Measurements from ENCODE around the gene TMEM238L. TPM values are rescaled to one million over a fixed set of nuclear protein-coding genes. Genes with fewer than 3 reads are reported as not detected.

TMEM238L gene
- total RNA-seq, 1 experiment from 2014 or later = not detected

GRCh38 chr17:10802496-10803284 is 1.2 kb downstream of the TMEM238L start:
- H2BK20ac ChIP-seq (ENCODE audit: low read depth, low read length, poor library complexity, severe bottlenecking) = no peak overlapping the region
- Mint-ChIP-seq H3K36me3 (ENCODE audit: insufficient read depth in 1 of 3, low read depth in 3 of 3) (no peaks in the 10 kb centered on the region), H3K9me3 (no peaks in the 10 kb centered on the region), H3K27me3 (ENCODE audit: low read depth) (peaks cover 1% of the 10 kb centered on the region; the same call in 1 of the 2 replicates), H3K4me1 (peaks cover 18 to 23% of the 10 kb centered on the region in 2 experiments), H3K27ac (no peak overlapping the region), H3K4me3 (no peak overlapping the region)
- no peak overlapping the region for H2BK120ac ChIP-seq (ENCODE audit: low read depth, low read length, poor library complexity, severe bottlenecking)
- no peak overlapping the region for H3T11ph ChIP-seq (ENCODE audit: low read length)
- no peak overlapping the region for H3K18ac ChIP-seq (ENCODE audit: insufficient read length, low read depth, low read length)
- H3K79me2 ChIP-seq (ENCODE audit: insufficient read depth, low read length) = no peaks in the 10 kb centered on the region
- H3K27ac ChIP-seq (ENCODE audit: insufficient read length, low read depth, low read length) = no peak overlapping the region
- no peaks in the 10 kb centered on the region for H3K23me2 ChIP-seq (ENCODE audit: insufficient read length, low read depth, low read length, poor library complexity, severe bottlenecking)
- peaks cover under 1% of the 10 kb centered on the region; the same call in 1 of the 2 replicates for H3K4me1 ChIP-seq (ENCODE audit: insufficient read depth, low read length)
- no peaks in the 10 kb centered on the region for H3K27me3 ChIP-seq (ENCODE audit: insufficient read depth, low read length)
- no peak overlapping the region for H3K4ac ChIP-seq (ENCODE audit: low read depth, low read length)
- TF ChIP-seq CTCF (conservative IDR thresholded peaks at IDR 0.05) = no peak
- no peak overlapping the region for H3K9ac ChIP-seq (ENCODE audit: extremely low read depth, insufficient read length, low read length)
- no peaks in the 10 kb centered on the region for H4K20me1 ChIP-seq (ENCODE audit: control insufficient read depth, insufficient read depth, insufficient read length)
- H4K5ac ChIP-seq (ENCODE audit: insufficient read length, low read depth, low read length) = no peak overlapping the region
- no peak overlapping the region for H4K91ac ChIP-seq (ENCODE audit: insufficient read length, low read depth, low read length)
- no peak for DNase-seq
- no peak overlapping the region; the same call in 1 of the 2 replicates for H3K14ac ChIP-seq (ENCODE audit: insufficient read depth, low read length)
- H2AFZ ChIP-seq (ENCODE audit: low read length) = no peak overlapping the region
- H2AK5ac ChIP-seq (ENCODE audit: insufficient read length, low read length) = no peak overlapping the region
- H3K79me1 ChIP-seq (ENCODE audit: insufficient read depth, low read depth, low read length, poor library complexity, severe bottlenecking) = no peaks in the 10 kb centered on the region
- no peak overlapping the region for H4K8ac ChIP-seq (replicated peaks; ENCODE audit: insufficient read length, low read depth, low read length)
- H2BK12ac ChIP-seq (ENCODE audit: insufficient read length, low read depth, low read length) = no peak overlapping the region
- no peaks in the 10 kb centered on the region for H3K9me3 ChIP-seq (ENCODE audit: control insufficient read depth, low read depth, low read length)
- whole genome bisulfite sequencing (ENCODE audit: extremely low coverage, insufficient read length, low lambda C conversion rate) = no CpG with 5 or more reads among the region's 14 CpGs
- H2BK15ac ChIP-seq (ENCODE audit: low read depth, low read length) = no peak overlapping the region
- no peak overlapping the region for H3K4me2 ChIP-seq (ENCODE audit: insufficient read depth, insufficient read length, low read length)
- H3K56ac ChIP-seq (ENCODE audit: insufficient read length, low read depth, low read length) = no peak overlapping the region
- no peak overlapping the region for H3K23ac ChIP-seq (ENCODE audit: insufficient read length, low read depth, low read length)
- H2BK5ac ChIP-seq (ENCODE audit: insufficient read length, low read length) = no peak overlapping the region

Data from H9 (cell line).